Measurements from ENCODE around the gene SHANK3.
"Not testable (repeated sequence)": the region's sequence is repeated elsewhere in the genome, so short reads cannot be mapped to it uniquely, and the experiment has no call there.

The SHANK3 gene

GRCh38 chr22:50630376-50630775 is 42.2 kb upstream of the SHANK3 start:
- Histone ChIP-seq H3K27me3 (ENCODE audit: insufficient read depth, low read depth) (no peaks in the 10 kb centered on the region), H3K79me2 (ENCODE audit: insufficient read depth, low read depth) (no peaks in the 10 kb centered on the region), H3K9ac (no peak overlapping the region), H3K4me1 (ENCODE audit: low read depth, poor library complexity, severe bottlenecking) (no peaks in the 10 kb centered on the region), H3K27ac (no peak overlapping the region), H3K36me3 (ENCODE audit: insufficient read depth) (no peaks in the 10 kb centered on the region), H2AFZ (ENCODE audit: low read depth) (no peak overlapping the region), H4K20me1 (ENCODE audit: insufficient read depth) (no peaks in the 10 kb centered on the region), H3K4me2 (no peak overlapping the region), H3K4me3 (IDR thresholded peaks at IDR 0.05; ENCODE audit: insufficient read depth, low read depth, low read length) (no peak overlapping the region)
- no peak for TF ChIP-seq CTCF (conservative IDR thresholded peaks at IDR 0.05; ENCODE audit: low read depth, low read length)

GRCh38 chr22:50633086-50633485 is 39.5 kb upstream of the SHANK3 start:
- no peak overlapping the region for H3K27ac ChIP-seq
- H3K4me1 ChIP-seq (ENCODE audit: low read depth, poor library complexity, severe bottlenecking) = no peaks in the 10 kb centered on the region
- no peak overlapping the region for H3K4me2 ChIP-seq
- no peaks in the 10 kb centered on the region for H3K36me3 ChIP-seq (ENCODE audit: insufficient read depth)
- H3K9ac ChIP-seq = no peak overlapping the region
- no peaks in the 10 kb centered on the region for H3K27me3 ChIP-seq (ENCODE audit: insufficient read depth, low read depth)
- H3K79me2 ChIP-seq (ENCODE audit: insufficient read depth, low read depth) = no peaks in the 10 kb centered on the region
- H3K4me3 ChIP-seq (IDR thresholded peaks at IDR 0.05; ENCODE audit: insufficient read depth, low read depth, low read length) = no peak overlapping the region
- H2AFZ ChIP-seq (ENCODE audit: low read depth) = no peak overlapping the region
- no peak for TF ChIP-seq CTCF (conservative IDR thresholded peaks at IDR 0.05; ENCODE audit: low read depth, low read length)
- H4K20me1 ChIP-seq (ENCODE audit: insufficient read depth) = no peaks in the 10 kb centered on the region

GRCh38 chr22:50633771-50634170 is 38.9 kb upstream of the SHANK3 start:
- Histone ChIP-seq H3K4me2 (no peak overlapping the region), H3K4me1 (ENCODE audit: low read depth, poor library complexity, severe bottlenecking) (no peaks in the 10 kb centered on the region), H3K4me3 (IDR thresholded peaks at IDR 0.05; ENCODE audit: insufficient read depth, low read depth, low read length) (no peak overlapping the region), H3K79me2 (ENCODE audit: insufficient read depth, low read depth) (no peaks in the 10 kb centered on the region), H4K20me1 (ENCODE audit: insufficient read depth) (no peaks in the 10 kb centered on the region), H3K9ac (no peak overlapping the region), H2AFZ (ENCODE audit: low read depth) (no peak overlapping the region), H3K36me3 (ENCODE audit: insufficient read depth) (no peaks in the 10 kb centered on the region), H3K27me3 (ENCODE audit: insufficient read depth, low read depth) (no peaks in the 10 kb centered on the region), H3K27ac (no peak overlapping the region)
- no peak for TF ChIP-seq CTCF (conservative IDR thresholded peaks at IDR 0.05; ENCODE audit: low read depth, low read length)

- H3K4me1 ChIP-seq (ENCODE audit: low read depth, poor library complexity, severe bottlenecking) = no peaks in the 10 kb centered on the region
- H3K9ac ChIP-seq = no peak overlapping the region
- H2AFZ ChIP-seq (ENCODE audit: low read depth) = no peak overlapping the region
- no peak overlapping the region for H3K4me3 ChIP-seq (IDR thresholded peaks at IDR 0.05; ENCODE audit: insufficient read depth, low read depth, low read length)
- H3K4me2 ChIP-seq = no peak overlapping the region
- no peaks in the 10 kb centered on the region for H4K20me1 ChIP-seq (ENCODE audit: insufficient read depth)
- H3K27ac ChIP-seq = no peak overlapping the region
- TF ChIP-seq CTCF (conservative IDR thresholded peaks at IDR 0.05; ENCODE audit: low read depth, low read length) = no peak
- H3K36me3 ChIP-seq (ENCODE audit: insufficient read depth) = no peaks in the 10 kb centered on the region
- H3K27me3 ChIP-seq (ENCODE audit: insufficient read depth, low read depth) = no peaks in the 10 kb centered on the region
- no peaks in the 10 kb centered on the region for H3K79me2 ChIP-seq (ENCODE audit: insufficient read depth, low read depth)
Observed at GRCh38 chr22:50635591-50635990, 37.0 kb upstream of the SHANK3 start.

GRCh38 chr22:50640296-50640695 is 32.3 kb upstream of the SHANK3 start:
- H3K36me3 ChIP-seq (ENCODE audit: insufficient read depth); H3K79me2 ChIP-seq (ENCODE audit: insufficient read depth, low read depth); H2AFZ ChIP-seq (ENCODE audit: low read depth); H3K27ac ChIP-seq; H3K4me1 ChIP-seq (ENCODE audit: low read depth, poor library complexity, severe bottlenecking); H4K20me1 ChIP-seq (ENCODE audit: insufficient read depth); H3K4me2 ChIP-seq; H3K9ac ChIP-seq; H3K4me3 ChIP-seq (IDR thresholded peaks at IDR 0.05; ENCODE audit: insufficient read depth, low read depth, low read length): not testable (repeated sequence)
- peaks cover 14% of the 10 kb centered on the region; the same call in 1 of the 2 replicates for H3K27me3 ChIP-seq (ENCODE audit: insufficient read depth, low read depth)
